H1 (cell line): ENCODE data around the gene GZMM.
A peak's percentile ranks its signal among the peaks of the same experiment; 100 is the strongest.

Experiments used
- CBX8 ChIP-seq: fragments of 300-800, 300-1000 bp; sonication (generic); IDR thresholded peaks from 2 replicates; pipeline ENCODE4 v1.7.1; 2016; ENCODE audit warnings: low read depth, low read length, borderline replicate concordance
- CEBPB ChIP-seq: IDR thresholded peaks from 2 replicates; pipeline ENCODE4 v1.6.1; 2012; ENCODE audit warnings: low read depth, low read length
- EGR1 ChIP-seq: IDR thresholded peaks from 2 replicates; pipeline ENCODE4 v1.6.1; 2011; ENCODE audit warnings: low read depth, low read length, borderline replicate concordance
- EP300 ChIP-seq, 2 experiments: IDR thresholded peaks; 1 replicate in 1 of 2; 2 replicates in 1 of 2; pipeline ENCODE4 v1.6.1; 2011 to 2012; ENCODE audit warnings: low read depth in 2 of 2, low read length in 2 of 2, mild to moderate bottlenecking in 2 of 2, borderline replicate concordance in 1 of 2, inconsistent platforms in 1 of 2, moderate library complexity in 1 of 2
- EZH2 ChIP-seq: fragments of 200-600 bp; sonication (generic); IDR thresholded peaks from 2 replicates; pipeline ENCODE4 v1.7.1; 2012; ENCODE audit warnings: low read depth, mild to moderate bottlenecking, moderate library complexity, low read length, inconsistent platforms; ENCODE audit not compliant: severe bottlenecking
- GABPA ChIP-seq: IDR thresholded peaks from 2 replicates; pipeline ENCODE4 v1.6.1; 2011; ENCODE audit warnings: mild to moderate bottlenecking, low read length, moderate library complexity, borderline replicate concordance; ENCODE audit not compliant: insufficient read depth
- POLR2A ChIP-seq, 2 experiments: IDR thresholded peaks; 1 replicate in 1 of 2; 2 replicates in 1 of 2; pipeline ENCODE4 v1.6.1; 2011; ENCODE audit warnings: low read depth in 2 of 2, low read length in 2 of 2, mild to moderate bottlenecking in 2 of 2; ENCODE audit errors: control extremely low read depth in 1 of 2
- POLR2AphosphoS5 ChIP-seq: IDR thresholded peaks from 2 replicates; pipeline ENCODE4 v1.6.1; 2011; ENCODE audit warnings: low read depth, low read length
- RAD21 ChIP-seq, 2 experiments: IDR thresholded peaks in 1 of 2; conservative IDR thresholded peaks in 1 of 2; 2 replicates each; pipeline ENCODE4 v1.6.1; 2011; ENCODE audit warnings: low read depth in 2 of 2, low read length in 2 of 2, improper control_type of control experiment in 1 of 2, inconsistent platforms in 1 of 2, mild to moderate bottlenecking in 1 of 2, moderate library complexity in 1 of 2
- RFX5 ChIP-seq: IDR thresholded peaks from 2 replicates; pipeline ENCODE4 v1.6.1; 2011; ENCODE audit warnings: low read depth, low read length, improper control_type of control experiment, borderline replicate concordance
- SAP30 ChIP-seq: fragments of 300-600 bp; sonication (generic); IDR thresholded peaks from 2 replicates; pipeline ENCODE4 v1.7.1; 2012; ENCODE audit warnings: low read length, moderate library complexity, mild to moderate bottlenecking, inconsistent platforms; ENCODE audit not compliant: insufficient read depth, insufficient replicate concordance
- YY1 ChIP-seq: IDR thresholded peaks from 2 replicates; pipeline ENCODE4 v1.6.1; 2011; ENCODE audit warnings: low read depth, mild to moderate bottlenecking, low read length
- TF ChIP-seq, protein P1 (sequence below), 3 experiments: IDR thresholded peaks; 1 replicate in 2 of 3; 2 replicates in 1 of 3; pipeline versions ENCODE4 v1.5.1 to v1.6.1; 2011; ENCODE audit warnings: low read length in 3 of 3, mild to moderate bottlenecking in 3 of 3, inconsistent platforms in 2 of 3, low read depth in 1 of 3, moderate library complexity in 1 of 3; ENCODE audit not compliant: insufficient read depth in 1 of 3; ENCODE audit errors: control extremely low read depth in 1 of 3

DNA sequence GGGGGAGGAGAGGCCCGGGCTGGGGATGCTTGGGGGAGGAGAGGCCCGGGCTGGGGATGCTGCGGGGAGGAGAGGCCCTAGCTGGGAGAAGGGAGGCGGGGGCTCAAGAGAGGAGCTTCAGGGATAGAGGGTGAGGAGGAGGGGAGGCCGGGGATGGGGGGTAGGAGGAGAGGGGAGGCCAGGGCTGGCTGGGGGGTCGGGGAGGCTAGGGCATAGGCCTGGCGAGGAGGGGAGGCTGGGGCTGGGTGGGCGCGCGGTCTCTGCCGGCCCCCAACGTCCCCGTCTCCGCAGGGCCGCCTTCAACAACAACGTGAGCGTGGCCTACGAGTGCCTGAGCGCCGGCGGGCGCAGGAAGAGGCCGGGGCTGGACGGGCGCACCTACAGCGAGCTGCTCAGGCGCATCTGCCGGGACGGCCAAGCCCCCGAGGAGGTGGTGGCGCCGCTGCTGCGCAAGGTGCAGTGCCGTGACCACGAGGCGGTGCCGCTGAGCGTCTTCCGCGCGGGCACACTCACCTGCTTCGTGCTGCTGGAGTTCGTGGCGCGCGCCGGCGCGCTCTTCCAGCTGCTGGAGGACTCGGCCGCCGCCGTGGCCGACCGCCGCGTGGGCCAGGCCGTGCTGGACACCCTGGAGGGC, 25.1 kb upstream of the GZMM start:
- TF ChIP-seq EZH2 (no peak), RFX5 (no peak), EGR1 (no peak), RAD21 (IDR thresholded peaks at IDR 0.05 in 1 of 2, conservative IDR thresholded peaks at IDR 0.05 in 1 of 2; ENCODE audit: low read depth in 2 of 2, low read length in 2 of 2) (peak in 1 of 2 experiments; percentile 7; a peak in 1 of 4 replicates), CEBPB (no peak), GABPA (no peak; the same call in 1 of the 2 replicates), YY1 (no peak), SAP30 (no peak), POLR2A (IDR thresholded peaks at IDR 0.05; ENCODE audit: control extremely low read depth in 1 of 2, low read depth in 2 of 2, low read length in 2 of 2) (no peak), CBX8 (no peak), POLR2AphosphoS5 (no peak), EP300 (IDR thresholded peaks at IDR 0.05; ENCODE audit: borderline replicate concordance in 1 of 2, low read depth in 2 of 2, low read length in 2 of 2) (no peak)
- TF ChIP-seq, protein P1, sequence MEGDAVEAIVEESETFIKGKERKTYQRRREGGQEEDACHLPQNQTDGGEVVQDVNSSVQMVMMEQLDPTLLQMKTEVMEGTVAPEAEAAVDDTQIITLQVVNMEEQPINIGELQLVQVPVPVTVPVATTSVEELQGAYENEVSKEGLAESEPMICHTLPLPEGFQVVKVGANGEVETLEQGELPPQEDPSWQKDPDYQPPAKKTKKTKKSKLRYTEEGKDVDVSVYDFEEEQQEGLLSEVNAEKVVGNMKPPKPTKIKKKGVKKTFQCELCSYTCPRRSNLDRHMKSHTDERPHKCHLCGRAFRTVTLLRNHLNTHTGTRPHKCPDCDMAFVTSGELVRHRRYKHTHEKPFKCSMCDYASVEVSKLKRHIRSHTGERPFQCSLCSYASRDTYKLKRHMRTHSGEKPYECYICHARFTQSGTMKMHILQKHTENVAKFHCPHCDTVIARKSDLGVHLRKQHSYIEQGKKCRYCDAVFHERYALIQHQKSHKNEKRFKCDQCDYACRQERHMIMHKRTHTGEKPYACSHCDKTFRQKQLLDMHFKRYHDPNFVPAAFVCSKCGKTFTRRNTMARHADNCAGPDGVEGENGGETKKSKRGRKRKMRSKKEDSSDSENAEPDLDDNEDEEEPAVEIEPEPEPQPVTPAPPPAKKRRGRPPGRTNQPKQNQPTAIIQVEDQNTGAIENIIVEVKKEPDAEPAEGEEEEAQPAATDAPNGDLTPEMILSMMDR (IDR thresholded peaks at IDR 0.05; ENCODE audit: control extremely low read depth in 1 of 3, insufficient read depth in 1 of 3, low read depth in 1 of 3, low read length in 3 of 3), result peak; percentile 12 to 47 (median 30); a peak in 3 of 4 replicates
